HG02938 (cell line): ENCODE data around the gene TMPRSS2.
A peak's percentile ranks its signal among the peaks of the same experiment; 100 is the strongest.
"Not testable (repeated sequence)": the region's sequence is repeated elsewhere in the genome, so short reads cannot be mapped to it uniquely, and the experiment has no call there.

Source experiments
- ATAC-seq: cut with Tn5 transposase; IDR thresholded peaks from one replicate; pipeline ENCODE4 v1.9.1; 2021; ENCODE audit warnings: mild to moderate bottlenecking, moderate library complexity; ENCODE audit not compliant: unreplicated experiment

TMPRSS2 gene

DNA sequence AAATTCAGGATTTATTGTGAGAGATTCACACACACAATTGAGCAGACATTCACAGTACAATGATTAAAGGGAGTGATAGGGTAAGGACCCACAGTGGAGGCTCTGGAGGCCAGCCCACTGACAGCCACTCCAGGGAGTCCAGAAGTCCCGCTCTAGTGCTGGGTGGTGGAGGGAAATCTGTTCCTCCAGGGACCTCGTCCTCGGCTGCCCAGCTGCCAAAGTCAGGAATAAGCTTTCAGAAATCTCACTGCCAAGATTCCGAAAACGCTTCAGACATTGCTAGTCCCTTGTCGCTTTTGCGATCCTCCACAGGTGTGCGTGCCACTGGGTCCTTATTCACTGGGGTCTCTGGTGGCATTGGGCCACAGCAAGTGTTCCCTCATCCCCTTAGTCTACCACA is 79.6 kb downstream of the TMPRSS2 start:
- ATAC-seq = no peak

DNA sequence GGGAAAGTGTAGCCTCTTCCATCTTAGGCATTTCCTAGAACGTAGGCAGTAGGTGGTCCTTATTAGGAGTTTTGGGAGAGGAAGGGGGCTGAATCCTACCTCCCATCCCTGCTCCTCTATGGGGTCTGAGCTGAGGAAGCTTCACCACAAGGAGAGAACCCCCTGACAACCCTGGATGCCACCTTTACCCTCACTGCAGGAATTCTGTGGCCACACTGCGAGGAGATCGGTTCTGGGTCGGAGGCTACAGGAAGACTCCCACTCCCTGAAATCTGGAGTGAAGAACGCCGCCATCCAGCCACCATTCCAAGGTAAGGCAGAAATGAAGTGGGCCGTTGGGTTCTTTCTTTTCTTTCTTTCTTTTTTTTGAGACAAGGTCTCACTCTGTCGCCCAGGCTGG is 80.4 kb downstream of the TMPRSS2 start:
- no peak for ATAC-seq

DNA sequence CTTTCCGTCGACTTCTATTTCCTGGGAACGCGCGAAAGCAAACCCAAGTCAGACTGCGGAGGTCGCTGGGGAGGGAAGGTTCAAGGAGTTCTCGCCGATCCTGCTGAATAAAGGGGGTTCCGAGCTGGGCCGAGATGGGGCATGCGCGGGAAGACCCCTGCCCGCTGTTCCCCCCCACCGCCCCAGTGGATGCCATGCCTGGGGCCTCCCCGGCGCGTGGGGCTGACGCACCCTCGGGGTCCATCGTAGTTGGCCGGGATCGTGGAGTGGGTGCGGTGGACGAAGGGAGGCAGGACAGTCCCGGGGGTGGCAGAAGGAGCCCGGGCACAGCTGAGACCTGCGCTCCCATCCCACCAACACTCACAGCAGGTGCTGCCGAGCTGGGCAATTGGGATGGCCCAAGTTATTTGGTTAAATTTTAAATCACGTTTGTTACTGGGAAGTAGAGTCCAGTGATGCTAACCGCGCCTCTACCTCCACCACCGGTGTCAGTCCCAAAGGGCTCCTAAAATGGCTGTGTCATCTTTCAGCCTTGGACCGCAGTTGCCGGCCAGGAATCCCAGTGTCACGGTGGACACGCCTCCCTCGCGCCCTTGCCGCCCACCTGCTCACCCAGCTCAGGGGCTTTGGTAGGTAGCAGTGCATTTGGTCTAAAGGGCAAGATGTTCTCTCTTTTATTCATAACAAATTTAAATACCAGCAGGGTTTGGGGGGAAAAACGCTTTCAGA is 81.1 kb downstream of the TMPRSS2 start:
- no peak for ATAC-seq

DNA sequence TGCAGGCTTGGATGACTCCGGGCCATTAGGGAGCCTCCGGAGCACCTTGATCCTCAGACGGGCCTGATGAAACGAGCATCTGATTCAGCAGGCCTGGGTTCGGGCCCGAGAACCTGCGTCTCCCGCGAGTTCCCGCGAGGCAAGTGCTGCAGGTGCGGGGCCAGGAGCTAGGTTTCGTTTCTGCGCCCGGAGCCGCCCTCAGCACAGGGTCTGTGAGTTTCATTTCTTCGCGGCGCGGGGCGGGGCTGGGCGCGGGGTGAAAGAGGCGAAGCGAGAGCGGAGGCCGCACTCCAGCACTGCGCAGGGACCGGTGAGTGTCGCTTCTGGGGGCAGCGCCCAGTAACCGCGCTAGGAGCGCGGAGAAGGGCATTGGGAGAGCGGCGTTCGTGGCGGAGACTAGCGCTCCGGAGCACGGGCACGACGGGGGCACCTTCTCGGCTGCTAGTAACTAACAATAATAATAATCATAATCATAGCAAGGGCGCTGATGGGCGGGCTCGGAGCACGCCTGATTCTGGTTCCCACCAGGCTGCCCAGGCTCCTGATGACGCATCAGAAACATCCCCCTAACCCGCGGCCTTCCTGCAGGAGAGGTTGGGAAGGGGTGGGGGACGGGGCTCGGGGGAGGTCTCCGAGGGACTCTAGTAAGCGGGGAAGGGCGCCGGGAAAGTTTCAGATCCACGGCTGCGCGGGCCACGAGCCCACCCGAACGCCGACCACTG is 81.8 kb downstream of the TMPRSS2 start, which contains the start of gene MX1:
TSS of gene MX1 (plus strand) at position 286 of the 722 bp plus-strand sequence. CDS start 5,832 bp downstream, outside the sequence.
- peak; percentile 87 for ATAC-seq

DNA sequence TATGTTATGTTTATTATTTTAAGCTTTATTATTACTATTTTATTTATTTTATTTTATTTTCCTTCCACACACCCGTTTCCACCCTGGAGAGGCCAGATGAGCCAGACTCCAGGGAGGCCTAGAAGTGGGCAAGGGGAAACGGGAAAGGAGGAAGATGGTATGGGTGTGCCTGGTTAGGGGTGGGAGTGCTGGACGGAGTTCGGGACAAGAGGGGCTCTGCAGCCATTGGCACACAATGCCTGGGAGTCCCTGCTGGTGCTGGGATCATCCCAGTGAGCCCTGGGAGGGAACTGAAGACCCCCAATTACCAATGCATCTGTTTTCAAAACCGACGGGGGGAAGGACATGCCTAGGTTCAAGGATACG is 82.4 kb downstream of the TMPRSS2 start:
- ATAC-seq = no peak

- ATAC-seq = not testable (repeated sequence)
Measured at GRCh38 chr21:41423305-41423636, 84.7 kb downstream of the TMPRSS2 start.

DNA sequence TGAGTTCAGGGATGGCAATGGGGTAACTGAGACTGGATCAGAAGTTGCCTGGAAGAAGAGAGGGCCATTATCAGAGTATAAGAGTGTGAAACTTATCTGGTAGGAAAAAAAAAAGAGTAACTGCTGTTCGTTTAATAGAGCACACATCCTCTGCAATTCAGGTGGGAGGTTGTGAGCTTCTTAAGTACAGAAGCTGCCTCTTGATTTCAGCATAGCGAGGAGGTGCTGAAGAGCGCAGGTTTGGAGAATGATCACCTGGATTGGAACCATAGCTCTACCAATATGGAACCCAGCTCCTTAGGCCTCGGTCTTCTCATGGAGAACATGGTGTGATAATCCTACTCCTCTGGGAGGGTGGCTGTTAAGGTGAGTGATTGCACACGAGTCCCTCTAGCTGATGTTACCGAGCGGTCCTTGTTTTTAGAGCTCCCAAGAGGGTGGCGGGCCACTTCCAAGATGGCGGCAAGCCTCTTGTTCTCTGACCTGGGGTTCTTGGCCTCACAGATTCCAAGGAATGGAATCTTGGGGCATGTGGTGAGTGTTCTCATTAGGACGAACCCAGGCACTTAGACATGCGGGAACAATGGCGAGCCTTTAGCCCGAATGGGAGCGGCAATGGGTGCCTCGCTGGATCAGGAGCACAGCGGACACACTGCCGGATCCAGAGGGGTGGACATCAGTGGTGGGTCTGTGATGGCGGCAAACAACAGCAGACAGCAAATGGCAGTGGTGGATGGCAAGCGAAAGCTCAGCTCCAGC is 85.2 kb downstream of the TMPRSS2 start:
- ATAC-seq = no peak

- ATAC-seq = not testable (repeated sequence)
Measured at GRCh38 chr21:41420998-41421397, 87.0 kb downstream of the TMPRSS2 start.

- ATAC-seq = peak; percentile 80
Measured at GRCh38 chr21:41419921-41420862, 87.8 kb downstream of the TMPRSS2 start.

DNA sequence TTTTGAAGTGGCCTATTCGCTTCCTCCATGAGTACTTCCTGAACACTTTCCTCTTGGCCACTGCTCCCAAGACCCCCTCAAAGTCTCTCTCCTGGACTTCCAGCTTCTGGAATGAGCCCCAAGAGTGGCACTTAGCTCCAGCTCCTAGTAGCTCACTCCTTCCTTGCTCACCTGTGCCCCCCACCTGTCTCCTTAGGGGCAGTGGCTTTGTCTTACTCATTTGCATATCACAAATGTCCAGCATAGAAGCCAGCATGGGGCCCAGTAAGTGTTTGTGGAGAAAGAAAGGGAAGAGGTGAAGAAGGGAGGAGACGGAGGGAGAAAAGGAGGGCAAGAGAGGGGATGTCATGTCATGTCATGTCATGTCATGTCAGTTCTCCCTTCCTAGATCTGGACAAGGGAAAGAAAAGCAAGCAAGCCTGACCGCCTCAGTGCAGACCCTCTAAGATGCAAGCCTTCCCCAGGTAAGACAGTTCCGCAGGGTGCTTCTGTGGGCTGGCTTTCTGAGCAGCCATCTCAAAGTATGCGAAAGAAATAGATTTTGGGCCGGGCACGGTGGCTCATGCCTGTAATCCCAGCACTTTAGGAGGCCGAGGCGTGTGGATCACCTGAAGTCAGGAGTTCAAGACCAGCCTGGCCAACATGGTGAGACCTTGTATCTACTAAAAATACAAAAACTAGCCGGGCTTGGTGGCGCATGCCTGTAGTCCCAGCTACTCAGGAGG is 88.8 kb downstream of the TMPRSS2 start:
- ATAC-seq = no peak

GRCh38 chr21:41418393-41418792 is 89.6 kb downstream of the TMPRSS2 start:
- no peak for ATAC-seq

DNA sequence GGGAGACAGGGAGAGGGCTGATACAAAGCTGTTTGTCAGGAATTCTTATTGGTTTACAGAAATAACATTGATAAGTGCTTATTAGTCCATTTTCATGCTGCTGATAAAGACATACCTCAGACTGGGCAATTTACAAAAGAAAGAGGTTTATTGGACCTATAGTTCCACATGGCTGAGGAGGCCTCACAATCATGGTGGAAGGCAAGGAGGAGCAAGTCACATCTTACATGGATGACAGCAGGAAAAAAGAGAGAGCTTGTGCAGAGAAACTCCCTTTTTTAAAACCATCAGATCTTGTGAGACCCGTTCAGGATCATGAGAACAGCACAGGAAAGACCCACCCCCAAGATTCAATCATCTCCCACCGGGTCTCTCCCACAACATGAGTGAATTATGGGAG is 90.5 kb downstream of the TMPRSS2 start:
- not testable (repeated sequence) for ATAC-seq
